ENCODE results near the gene SLC35G4.
A peak's percentile ranks its signal among the peaks of the same experiment; 100 is the strongest.

The SLC35G4 gene

GRCh38 chr18:11572201-11572600, 37.2 kb upstream of the SLC35G4 start:
- TF ChIP-seq CTCF (IDR thresholded peaks at IDR 0.05; ENCODE audit: extremely low read depth, missing control alignments), result no peak
- no peak for DNase-seq (ENCODE audit: low spot score)

DNA sequence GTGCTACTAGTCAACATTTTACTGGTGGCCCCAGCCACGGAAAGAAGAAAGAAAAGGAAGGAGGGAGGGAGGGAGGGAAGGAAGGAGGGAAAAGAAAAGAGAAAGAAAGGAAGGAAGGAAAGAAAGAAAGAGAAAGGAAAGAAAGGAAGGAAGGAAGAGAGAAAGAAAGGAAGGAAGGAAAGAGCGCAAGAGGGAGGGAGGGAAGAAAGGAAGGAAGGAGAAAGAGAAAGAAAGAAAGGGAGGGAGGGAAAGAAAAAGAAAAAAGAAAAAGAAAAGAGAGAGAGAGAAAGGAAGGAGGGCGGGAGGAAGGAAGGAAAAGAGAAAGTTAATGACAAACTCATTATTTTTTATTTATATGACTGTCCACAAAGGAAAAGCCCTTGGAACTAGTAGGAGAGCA, 34.9 kb upstream of the SLC35G4 start:
- no peak for TF ChIP-seq CTCF (IDR thresholded peaks at IDR 0.05; ENCODE audit: extremely low read depth, missing control alignments)
- no peak for DNase-seq (ENCODE audit: low spot score)

DNA sequence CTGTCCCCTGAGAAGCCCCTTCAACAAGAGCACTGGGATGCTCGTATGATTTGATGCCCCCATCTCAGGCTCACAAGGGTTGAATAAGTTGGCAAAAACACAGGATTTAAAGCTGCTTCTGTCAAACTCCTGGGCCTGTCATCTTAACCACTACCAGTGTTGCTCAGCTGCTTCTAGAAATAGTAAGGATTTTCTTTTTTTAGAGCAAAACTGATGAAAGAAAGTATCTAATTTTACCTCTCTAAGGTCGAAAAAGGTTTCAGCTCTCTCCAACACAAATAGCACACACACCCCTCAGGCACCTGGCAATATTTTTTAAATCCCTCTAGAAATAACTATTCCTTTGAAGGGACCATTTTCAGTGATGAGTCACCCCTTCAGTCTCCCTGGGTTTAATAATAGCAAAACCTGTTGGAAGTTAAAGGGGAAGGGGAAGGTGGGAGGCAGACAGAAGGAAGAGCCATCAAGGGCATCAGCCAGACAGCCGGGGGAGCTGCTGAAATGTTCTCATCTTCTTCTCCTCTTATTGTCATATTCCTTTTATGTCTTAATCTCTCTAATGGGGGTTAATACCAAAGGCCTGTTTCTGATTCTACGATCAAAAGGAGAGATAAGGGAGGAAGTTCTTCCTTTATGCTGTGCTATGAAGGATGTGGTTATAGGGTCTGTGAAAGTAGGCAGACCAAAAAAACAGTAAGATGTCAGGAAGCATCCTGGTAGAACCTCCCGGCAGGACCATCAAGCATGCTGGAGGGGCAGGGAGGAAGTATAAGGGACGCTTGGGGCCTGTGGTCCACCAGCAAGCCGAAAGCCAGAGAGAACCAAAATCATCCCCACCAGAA, 31.9 kb upstream of the SLC35G4 start:
- TF ChIP-seq CTCF (IDR thresholded peaks at IDR 0.05; ENCODE audit: extremely low read depth, missing control alignments), result no peak
- DNase-seq (ENCODE audit: low spot score), result no peak

DNA sequence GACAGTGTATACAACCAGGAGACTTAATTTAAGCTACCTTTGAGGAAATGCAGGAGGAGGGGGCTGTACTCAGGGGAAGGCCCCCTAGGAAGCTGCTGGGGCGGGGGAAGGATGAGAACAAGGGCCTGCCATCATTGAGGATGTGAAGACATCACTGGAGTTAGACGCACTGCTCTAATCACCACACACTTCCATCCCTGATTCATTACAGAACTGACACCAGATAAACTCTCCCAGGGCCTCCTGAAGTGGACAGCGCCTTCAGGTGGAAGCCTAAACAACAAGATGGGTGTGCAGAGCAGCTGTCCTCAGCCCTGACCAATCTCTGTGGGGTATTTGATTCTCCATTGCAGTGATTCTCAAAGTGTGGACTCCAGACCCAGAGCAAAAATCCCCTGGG, 30.6 kb upstream of the SLC35G4 start:
- TF ChIP-seq CTCF (IDR thresholded peaks at IDR 0.05; ENCODE audit: extremely low read depth, missing control alignments), result no peak
- DNase-seq (ENCODE audit: low spot score), result peak; percentile 21

GRCh38 chr18:11579916-11580315, 29.5 kb upstream of the SLC35G4 start:
- TF ChIP-seq CTCF (IDR thresholded peaks at IDR 0.05; ENCODE audit: extremely low read depth, missing control alignments), result no peak
- DNase-seq (ENCODE audit: low spot score), result no peak

DNA sequence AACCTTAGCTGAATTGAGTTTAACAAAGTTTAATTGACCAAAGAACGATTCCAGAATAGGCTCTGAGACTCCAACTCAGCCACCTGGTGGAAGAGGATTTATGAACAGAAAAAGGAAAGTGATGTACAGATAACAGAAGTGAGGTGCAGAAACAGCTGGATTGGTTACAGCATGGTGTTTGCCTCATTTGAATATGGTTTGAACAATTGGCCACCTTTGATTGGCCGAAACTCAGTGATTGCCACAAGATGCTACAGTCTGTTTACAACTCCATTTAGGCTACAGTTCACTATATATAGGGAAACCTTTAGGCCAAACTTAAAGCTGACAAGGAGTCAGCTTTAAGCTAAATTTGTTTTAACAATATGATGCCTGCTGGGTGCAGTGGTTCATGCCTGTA, 28.1 kb upstream of the SLC35G4 start:
- no peak for DNase-seq (ENCODE audit: low spot score)
- no peak for TF ChIP-seq CTCF (IDR thresholded peaks at IDR 0.05; ENCODE audit: extremely low read depth, missing control alignments)

GRCh38 chr18:11585596-11585995, 23.8 kb upstream of the SLC35G4 start:
- no peak for DNase-seq (ENCODE audit: low spot score)
- TF ChIP-seq CTCF (IDR thresholded peaks at IDR 0.05; ENCODE audit: extremely low read depth, missing control alignments), result no peak
